Right lobe of liver (tissue), 6 donors: ENCODE data around the gene TCAP. TPM values are rescaled to one million over a fixed set of nuclear protein-coding genes. Genes with fewer than 3 reads are reported as not detected.

Experiments used
- ATAC-seq, 4 donors: fragments of 200-7000 bp; cut with Tn5 transposase; one replicate each; pipeline ENCODE4 v1.9.1; 2020; ENCODE audit warnings: mild to moderate bottlenecking in 4 of 4, moderate library complexity in 4 of 4
- DNase-seq, 3 donors: peaks; one replicate each; pipeline ENCODE4 v3.0.0-alpha.2; 2020
- H3K27ac ChIP-seq, 3 donors: fragments of 200-600 bp; one replicate each; pipeline ENCODE4 v1.8.0; 2022
- H3K27me3 ChIP-seq, 2 donors: fragments of 200-600 bp; one replicate each; pipeline ENCODE4 v1.8.0; 2022
- H3K36me3 ChIP-seq, 4 donors: fragments of 200-600 bp; sonication (generic) in 1 of 4; one replicate each; pipeline versions ENCODE4 v1.5.1 to v1.8.0; 2017 to 2022; ENCODE audit warnings: control low read depth in 1 of 4
- H3K4me1 ChIP-seq, 4 donors: fragments of 200-600 bp; sonication (generic) in 1 of 4; one replicate each; pipeline versions ENCODE4 v1.5.1 to v1.8.0; 2017 to 2022; ENCODE audit warnings: control low read depth in 1 of 4
- H3K4me3 ChIP-seq, 3 donors: fragments of 200-600 bp; one replicate each; pipeline ENCODE4 v1.8.0; 2022
- H3K9me3 ChIP-seq, 4 donors: fragments of 200-600 bp; sonication (generic) in 1 of 4; one replicate each; pipeline versions ENCODE4 v1.5.1 to v1.8.0; 2017 to 2022; ENCODE audit warnings: control low read depth in 1 of 4
- CTCF ChIP-seq, 4 donors: fragments of 200-600 bp in 3 of 4; fragments of 450-650 bp in 1 of 4; IDR thresholded peaks; one replicate each; pipeline versions ENCODE4 v1.5.1 to v1.8.0; 2016 to 2022; ENCODE audit warnings: antibody characterized with exemption in 4 of 4, mild to moderate bottlenecking in 2 of 4
- POLR2A ChIP-seq: fragments of 450-650 bp; IDR thresholded peaks from one replicate; pipeline ENCODE4 v1.6.1; 2017; ENCODE audit warnings: antibody characterized with exemption, mild to moderate bottlenecking
- WGBS: methylation state at CpG from one replicate; pipeline ENCODE4 v1.1.6; 2018; ENCODE audit warnings: low coverage, low lambda C conversion rate; ENCODE audit not compliant: insufficient coverage; ENCODE audit errors: missing lambda C conversion rate; 5-methylcytosine and 5-hydroxymethylcytosine counted together
- intact Hi-C, 2 donors: fragments of 100-400 bp; cut with DNase I; formaldehyde crosslinking; loops; one replicate each; pipeline versions ENCODE4 v1.11.2 to v1.14.1; 2022
- total RNA-seq, 6 experiments: library from RNA; depleted of rRNA in 2 of 6; stranded (reverse); fragments of >200 nt in 2 of 6; fragmentation: NEBNext Ultra II Directional in 3 of 6; extraction: Animal tissue kit (Norgen Biotek cat#: 25700) in 3 of 6; gene quantifications; one replicate each; pipeline versions ENCODE4 v1.1.0 to v1.2.4, GENCODE V29; 2016 to 2023
- donor health status: DM: no; HTN: yes; CAD: no.
- donor health status: DM: no; HTN: no; CAD: no.
- donor health status: DM: no; HTN: no; CAD: no.
- donor health status: DM: no; HTN: yes; CAD: no.
- donor health status: DM: no; HTN: yes; CAD: no.

Gene TCAP
- total RNA-seq, 6 experiments from 2014 or later, result 0.49 to 4.3 (median 1.1) TPM

GRCh38 chr17:39702901-39703893 lies 38.0 kb downstream of the TCAP start:
- ATAC-seq, result peak; percentile 60 to 76 (median 70)
- Histone ChIP-seq H3K27ac (peak overlapping the region; percentile 78 to 95 (median 81)), H3K36me3 (peaks cover 0 to under 1% (median 0%) of the 10 kb centered on the region in 4 donors), H3K9me3 (no peaks in the 10 kb centered on the region), H3K4me3 (no peak overlapping the region), H3K27me3 (no peaks in the 10 kb centered on the region), H3K4me1 (peaks cover 0 to 62% (median 32%) of the 10 kb centered on the region in 4 donors)
- intact Hi-C loops, result no loop called here
- WGBS, result 27% methylated on average over 10 of the region's 12 CpGs
- TF ChIP-seq POLR2A, result no peak
- no peak for TF ChIP-seq CTCF (IDR thresholded peaks at IDR 0.05)
- DNase-seq, result peak in 1 of 3 donors; percentile 75

- TF ChIP-seq CTCF (IDR thresholded peaks at IDR 0.05) (no peak), POLR2A (no peak)
- 64% methylated on average over 2 of the region's 5 CpGs for WGBS
- no peak for DNase-seq
- Histone ChIP-seq H3K9me3 (no peaks in the 10 kb centered on the region), H3K36me3 (peaks cover 0 to 6% (median 0%) of the 10 kb centered on the region in 4 donors), H3K27me3 (no peaks in the 10 kb centered on the region), H3K4me3 (no peak overlapping the region), H3K27ac (peak overlapping the region; percentile 78 to 95 (median 81)), H3K4me1 (peaks cover 0 to 62% (median 32%) of the 10 kb centered on the region in 4 donors)
- intact Hi-C loops, result no loop called here
- ATAC-seq, result no peak
Observed at GRCh38 chr17:39703913-39704312, 38.8 kb downstream of the TCAP start.

- no peak for DNase-seq
- no peak for ATAC-seq
- TF ChIP-seq CTCF (IDR thresholded peaks at IDR 0.05) (peak in 1 of 4 donors; percentile 32), POLR2A (no peak)
- Histone ChIP-seq H3K36me3 (peaks cover 0 to 6% (median 0%) of the 10 kb centered on the region in 4 donors), H3K27ac (peak overlapping the region; percentile 74 to 95 (median 88)), H3K27me3 (no peaks in the 10 kb centered on the region), H3K9me3 (no peaks in the 10 kb centered on the region), H3K4me1 (peaks cover 0 to 62% (median 29%) of the 10 kb centered on the region in 4 donors), H3K4me3 (no peak overlapping the region)
- intact Hi-C loops, result no loop called here
- WGBS, result 72% methylated on average over 5 of the region's 11 CpGs
Observed at GRCh38 chr17:39704821-39705551, 39.8 kb downstream of the TCAP start.

- DNase-seq (peak; percentile 81 to 95 (median 94)), ATAC-seq (peak; percentile 62 to 73 (median 70))
- H3K36me3 ChIP-seq, result peaks cover 0 to 6% (median 0%) of the 10 kb centered on the region in 4 donors
- peak overlapping the region; percentile 74 to 95 (median 88) for H3K27ac ChIP-seq
- H3K9me3 ChIP-seq, result no peaks in the 10 kb centered on the region
- no peak for TF ChIP-seq CTCF (IDR thresholded peaks at IDR 0.05)
- TF ChIP-seq POLR2A, result no peak
- H3K4me3 ChIP-seq, result no peak overlapping the region
- WGBS, result 17% methylated on average over 6 of the region's 12 CpGs
- intact Hi-C loops, result no loop called here
- H3K4me1 ChIP-seq, result peaks cover 0 to 62% (median 29%) of the 10 kb centered on the region in 4 donors
- H3K27me3 ChIP-seq, result no peaks in the 10 kb centered on the region
Observed at GRCh38 chr17:39705786-39706348, 40.7 kb downstream of the TCAP start.
